ENCODE data around the gene GRIA2. TPM values are rescaled to one million over a fixed set of nuclear protein-coding genes. Genes with fewer than 3 reads are reported as not detected.
"Not testable (repeated sequence)": the region's sequence is repeated elsewhere in the genome, so short reads cannot be mapped to it uniquely, and the experiment has no call there.

The GRIA2 gene
- 0.24 TPM in 1 of 2 replicates, not detected in the other for total RNA-seq (2014; rRNA removed; shearing (Covaris generic))

GRCh38 chr4:157220371-157220881 is at the start of gene GRIA2:
GRIA2 (plus strand) TSS chr4:157220728; CDS start chr4:157221043, 315 bp downstream.
- H3K4me3 ChIP-seq: peak within 1 kb of the TSS; percentile 24
- no peaks in the 10 kb centered on the region for H3K27me3 ChIP-seq
- no peak within 1 kb of the TSS for H3K27ac ChIP-seq
- peak; percentile 39 to 64 for DNase-seq
- H3K9me3 ChIP-seq (replicated peaks): no peaks in the 10 kb centered on the region
- H3K4me1 ChIP-seq: no peaks in the 10 kb centered on the region
- H3K36me3 ChIP-seq: no peaks in the 10 kb centered on the region

- no peak overlapping the region for H3K27ac ChIP-seq
- no peaks in the 10 kb centered on the region for H3K4me1 ChIP-seq
- DNase-seq: peak in 1 of 2 experiments; percentile 20
- H3K36me3 ChIP-seq: no peaks in the 10 kb centered on the region
- no peaks in the 10 kb centered on the region for H3K27me3 ChIP-seq
- no peaks in the 10 kb centered on the region for H3K9me3 ChIP-seq (replicated peaks)
- no peak overlapping the region for H3K4me3 ChIP-seq
Measured at GRCh38 chr4:157172011-157172410, 48.5 kb upstream of the GRIA2 start.

- not testable (repeated sequence) for H3K27me3 ChIP-seq; H3K27ac ChIP-seq; H3K9me3 ChIP-seq (replicated peaks); H3K4me1 ChIP-seq; DNase-seq; H3K4me3 ChIP-seq; H3K36me3 ChIP-seq
Measured at GRCh38 chr4:157180268-157180667, 40.3 kb upstream of the GRIA2 start.

- Histone ChIP-seq H3K4me3 (no peak overlapping the region), H3K27me3 (no peaks in the 10 kb centered on the region), H3K27ac (no peak overlapping the region), H3K36me3 (no peaks in the 10 kb centered on the region), H3K4me1 (no peaks in the 10 kb centered on the region), H3K9me3 (replicated peaks) (no peaks in the 10 kb centered on the region)
- no peak for DNase-seq
Measured at GRCh38 chr4:157184300-157184699, 36.2 kb upstream of the GRIA2 start.

GRCh38 chr4:157185363-157185762 is 35.2 kb upstream of the GRIA2 start:
- H3K27ac ChIP-seq: no peak overlapping the region
- H3K27me3 ChIP-seq: no peaks in the 10 kb centered on the region
- DNase-seq: no peak
- H3K4me1 ChIP-seq: no peaks in the 10 kb centered on the region
- H3K9me3 ChIP-seq (replicated peaks): no peaks in the 10 kb centered on the region
- no peaks in the 10 kb centered on the region for H3K36me3 ChIP-seq
- H3K4me3 ChIP-seq: no peak overlapping the region

GRCh38 chr4:157195374-157195773 is 25.2 kb upstream of the GRIA2 start:
- H3K9me3 ChIP-seq (replicated peaks): no peaks in the 10 kb centered on the region
- H3K4me1 ChIP-seq: no peaks in the 10 kb centered on the region
- no peak for DNase-seq
- no peaks in the 10 kb centered on the region for H3K36me3 ChIP-seq
- no peak overlapping the region for H3K27ac ChIP-seq
- no peak overlapping the region for H3K4me3 ChIP-seq
- no peaks in the 10 kb centered on the region for H3K27me3 ChIP-seq

GRCh38 chr4:157196046-157196445 is 24.5 kb upstream of the GRIA2 start:
- Histone ChIP-seq H3K27me3 (no peaks in the 10 kb centered on the region), H3K4me3 (no peak overlapping the region), H3K4me1 (no peaks in the 10 kb centered on the region), H3K36me3 (no peaks in the 10 kb centered on the region), H3K9me3 (replicated peaks) (no peaks in the 10 kb centered on the region), H3K27ac (no peak overlapping the region)
- DNase-seq: no peak

- no peaks in the 10 kb centered on the region for H3K36me3 ChIP-seq
- H3K9me3 ChIP-seq (replicated peaks): no peaks in the 10 kb centered on the region
- H3K4me3 ChIP-seq: no peak overlapping the region
- H3K27me3 ChIP-seq: no peaks in the 10 kb centered on the region
- H3K4me1 ChIP-seq: no peaks in the 10 kb centered on the region
- DNase-seq: peak in 1 of 2 experiments; percentile 9
- H3K27ac ChIP-seq: no peak overlapping the region
Measured at GRCh38 chr4:157204634-157205244, 15.8 kb upstream of the GRIA2 start.

- Histone ChIP-seq H3K36me3 (no peaks in the 10 kb centered on the region), H3K27me3 (no peaks in the 10 kb centered on the region), H3K4me1 (no peaks in the 10 kb centered on the region), H3K27ac (no peak overlapping the region), H3K4me3 (no peak overlapping the region), H3K9me3 (replicated peaks) (no peaks in the 10 kb centered on the region)
- DNase-seq: peak in 1 of 2 experiments; percentile 22
Measured at GRCh38 chr4:157217708-157218107, 2.8 kb upstream of the GRIA2 start.

GRCh38 chr4:157219711-157220370 is 687 bp upstream of the GRIA2 start:
- no peak overlapping the region for H3K27ac ChIP-seq
- no peaks in the 10 kb centered on the region for H3K36me3 ChIP-seq
- H3K4me3 ChIP-seq: peak overlapping the region; percentile 24; the same call in 1 of the 2 replicates
- no peaks in the 10 kb centered on the region for H3K9me3 ChIP-seq (replicated peaks)
- H3K27me3 ChIP-seq: no peaks in the 10 kb centered on the region
- H3K4me1 ChIP-seq: no peaks in the 10 kb centered on the region
- no peak for DNase-seq

GRCh38 chr4:157221426-157221894 is 932 bp downstream of the GRIA2 start:
- Histone ChIP-seq H3K4me3 (no peak overlapping the region), H3K4me1 (no peaks in the 10 kb centered on the region), H3K9me3 (replicated peaks) (no peaks in the 10 kb centered on the region), H3K27me3 (no peaks in the 10 kb centered on the region), H3K27ac (no peak overlapping the region), H3K36me3 (no peaks in the 10 kb centered on the region)
- DNase-seq: no peak

GRCh38 chr4:157221895-157222770 is 1.6 kb downstream of the GRIA2 start:
- H3K36me3 ChIP-seq: no peaks in the 10 kb centered on the region
- no peaks in the 10 kb centered on the region for H3K27me3 ChIP-seq
- H3K27ac ChIP-seq: no peak overlapping the region
- no peaks in the 10 kb centered on the region for H3K4me1 ChIP-seq
- no peak overlapping the region for H3K4me3 ChIP-seq
- no peak for DNase-seq
- H3K9me3 ChIP-seq (replicated peaks): no peaks in the 10 kb centered on the region

- no peak overlapping the region for H3K4me3 ChIP-seq
- DNase-seq: no peak
- no peaks in the 10 kb centered on the region for H3K27me3 ChIP-seq
- H3K36me3 ChIP-seq: no peaks in the 10 kb centered on the region
- no peak overlapping the region for H3K27ac ChIP-seq
- no peaks in the 10 kb centered on the region for H3K4me1 ChIP-seq
- H3K9me3 ChIP-seq (replicated peaks): no peaks in the 10 kb centered on the region
Measured at GRCh38 chr4:157222771-157223160, 2.2 kb downstream of the GRIA2 start.

GRCh38 chr4:157223456-157223855 is 2.9 kb downstream of the GRIA2 start:
- Histone ChIP-seq H3K4me1 (no peaks in the 10 kb centered on the region), H3K27me3 (no peaks in the 10 kb centered on the region), H3K4me3 (no peak overlapping the region), H3K36me3 (no peaks in the 10 kb centered on the region), H3K27ac (no peak overlapping the region), H3K9me3 (replicated peaks) (no peaks in the 10 kb centered on the region)
- DNase-seq: no peak

- Histone ChIP-seq H3K27me3 (no peaks in the 10 kb centered on the region), H3K27ac (no peak overlapping the region), H3K9me3 (replicated peaks) (no peaks in the 10 kb centered on the region), H3K4me1 (no peaks in the 10 kb centered on the region), H3K36me3 (no peaks in the 10 kb centered on the region), H3K4me3 (no peak overlapping the region)
- no peak for DNase-seq
Measured at GRCh38 chr4:157225096-157225495, 4.6 kb downstream of the GRIA2 start.

Data from SJCRH30 (cell line).